Tibial nerve (tissue), 4 donors: Measurements from ENCODE around the gene TAF11L4.
"Not testable (repeated sequence)": the region's sequence is repeated elsewhere in the genome, so short reads cannot be mapped to it uniquely, and the experiment has no call there.

Experiments used
- CTCF ChIP-seq, 5 experiments: fragments of 200-600 bp in 3 of 5; fragments of 450-650 bp in 2 of 5; sonication (generic) in 3 of 5; IDR thresholded peaks; one replicate each; pipeline ENCODE4 v1.5.1; 2016 to 2019; ENCODE audit warnings: antibody characterized with exemption in 5 of 5, mild to moderate bottlenecking in 3 of 5, moderate library complexity in 2 of 5
- EP300 ChIP-seq, 2 donors: sonication (generic); formaldehyde crosslinking; IDR thresholded peaks; one replicate each; pipeline ENCODE4 v1.6.1; 2017; ENCODE audit warnings: antibody characterized with exemption in 2 of 2, mild to moderate bottlenecking in 1 of 2
- POLR2A ChIP-seq, 2 donors: fragments of 450-650 bp; IDR thresholded peaks; one replicate each; pipeline ENCODE4 v1.6.1; 2017; ENCODE audit warnings: antibody characterized with exemption in 2 of 2, mild to moderate bottlenecking in 2 of 2, moderate library complexity in 2 of 2

- not testable (repeated sequence) for TF ChIP-seq POLR2A, CTCF, EP300 (IDR thresholded peaks at IDR 0.05)
Measured at GRCh38 chr5:17519508-17519907, 2.1 kb upstream of the TAF11L4 start.
